K562 (cell line): ENCODE measurements around the gene EFCAB10. TPM values are rescaled to one million over a fixed set of nuclear protein-coding genes. Genes with fewer than 3 reads are reported as not detected.

Source experiments
- C11orf30 ChIP-seq: fragments of 450-650 bp; IDR thresholded peaks from 2 replicates; pipeline ENCODE4 v1.6.1; 2016; ENCODE audit warnings: low read depth, mild to moderate bottlenecking
- EP300 ChIP-seq: IDR thresholded peaks from 2 replicates; pipeline ENCODE4 v1.6.1; 2012; ENCODE audit warnings: low read length, improper control_type of control experiment
- ETV1 ChIP-seq: fragments of 450-650 bp; conservative IDR thresholded peaks from 2 replicates; pipeline ENCODE4 v1.6.1; 2016; ENCODE audit warnings: missing genetic modification characterization, control low read depth, low read depth, missing compliant biosample characterization
- HDGF ChIP-seq: fragments of 450-650 bp; IDR thresholded peaks from 2 replicates; pipeline ENCODE4 v1.6.1; 2016
- MCM2 ChIP-seq: fragments of 450-650 bp; IDR thresholded peaks from 2 replicates; pipeline ENCODE4 v1.6.1; 2017; ENCODE audit warnings: low read depth, mild to moderate bottlenecking
- NCOA1 ChIP-seq: fragments of 450-650 bp; IDR thresholded peaks from 2 replicates; pipeline ENCODE4 v1.6.1; 2016; ENCODE audit warnings: low read depth
- NR1H2 ChIP-seq: sonication (generic); formaldehyde crosslinking; IDR thresholded peaks from 2 replicates; pipeline ENCODE4 v1.4.0; 2020; ENCODE audit warnings: mild to moderate bottlenecking, missing genetic modification reagents
- SAFB ChIP-seq: fragments of 200-400 bp; formaldehyde crosslinking; IDR thresholded peaks from 2 replicates; pipeline ENCODE4 v1.6.1; 2017; ENCODE audit warnings: low read depth, low read length, borderline replicate concordance
- TARDBP ChIP-seq: fragments of 450-650 bp; IDR thresholded peaks from 2 replicates; pipeline ENCODE4 v1.6.1; 2016
- ZNF143 ChIP-seq: sonication (generic); formaldehyde crosslinking; IDR thresholded peaks from 2 replicates; pipeline ENCODE4 v1.9.0; 2022; ENCODE audit warnings: mild to moderate bottlenecking, missing genetic modification reagents
- ZNF146 ChIP-seq: IDR thresholded peaks from one replicate; pipeline ENCODE4 v1.6.1; 2018; ENCODE audit warnings: missing compliant biosample characterization; ENCODE audit not compliant: unreplicated experiment
- ZNF253 ChIP-seq: fragments of 250-450 bp; sonication (Bioruptor Pico); conservative IDR thresholded peaks from 2 replicates; pipeline ENCODE4 v1.6.1; 2021; ENCODE audit warnings: mild to moderate bottlenecking
- ZNF584 ChIP-seq: fragments of 200-800 bp; sonication (Bioruptor generic); IDR thresholded peaks from 2 replicates; pipeline ENCODE4 v1.6.1; 2016; ENCODE audit warnings: low read depth, mild to moderate bottlenecking, missing genetic modification characterization, missing compliant biosample characterization
- polyA plus RNA-seq, 8 experiments: library from polyadenylated mRNA; depleted of rRNA in 4 of 8; stranded (reverse) in 5 of 8; unstranded in 3 of 8; fragments of >200 nt; fragmentation: Nextera tagmentation in 2 of 8; fragmentation: Illumina TruSeq in 1 of 8; extraction: Ambion mirVana in 2 of 8; extraction: Trizol in 1 of 8; gene quantifications; 2 replicates each; pipeline versions ENCODE4 v1.2.1 to v1.2.3, GENCODE V29; 2011 to 2014; ENCODE audit warnings: inconsistent platforms in 1 of 8, missing spikeins in 1 of 8
- total RNA-seq, 7 experiments: library from RNA; depleted of rRNA in 6 of 7; stranded (reverse); fragments of >200 nt in 6 of 7; fragmentation: Illumina TruSeq in 2 of 7; extraction: Trizol in 2 of 7; gene quantifications; 2 replicates each; pipeline versions ENCODE4 v1.2.1 to v1.2.3, GENCODE V29; 2011 to 2021; ENCODE audit warnings: low replicate concordance in 1 of 7
- TF ChIP-seq, protein P1 (sequence below), 2 experiments: fragments of 450-650 bp in 1 of 2; IDR thresholded peaks; 2 replicates each; pipeline ENCODE4 v1.6.1; 2011 to 2017; ENCODE audit warnings: low read depth in 2 of 2, antibody characterized with exemption in 1 of 2, borderline replicate concordance in 1 of 2, low read length in 1 of 2, mild to moderate bottlenecking in 1 of 2, mixed read lengths in 1 of 2; ENCODE audit not compliant: control insufficient read depth in 1 of 2
- TF ChIP-seq, protein P2 (sequence below): IDR thresholded peaks from 2 replicates; pipeline ENCODE4 v1.6.1; 2016; ENCODE audit warnings: missing genetic modification characterization, missing compliant biosample characterization
- TF ChIP-seq, protein P3 (sequence below), 3 experiments: fragments of 200-800 bp in 1 of 3; sonication (Bioruptor generic) in 1 of 3; sonication (generic) in 1 of 3; formaldehyde crosslinking in 1 of 3; IDR thresholded peaks; 2 replicates each; pipeline versions ENCODE4 v1.6.1 to v1.8.0; 2016 to 2022; ENCODE audit warnings: mild to moderate bottlenecking in 2 of 3, missing compliant biosample characterization in 2 of 3, missing genetic modification characterization in 2 of 3, missing genetic modification reagents in 1 of 3
- TF ChIP-seq, protein P4 (sequence below): fragments of 250-450 bp; sonication (Bioruptor Pico); IDR thresholded peaks from 2 replicates; pipeline ENCODE4 v1.5.0; 2020; ENCODE audit warnings: mild to moderate bottlenecking
- TF ChIP-seq, protein P5 (sequence below): fragments of 250-450 bp; sonication (Bioruptor Pico); IDR thresholded peaks from 2 replicates; pipeline ENCODE4 v1.8.0; 2022; ENCODE audit warnings: inconsistent platforms

The EFCAB10 gene
- total and polyA plus RNA-seq, 9 of the 15 experiments (the other 6 are each of a cell fraction or from before 2014, with no cell fraction given), result 5.0 to 21.4 (median 16.8) TPM

DNA sequence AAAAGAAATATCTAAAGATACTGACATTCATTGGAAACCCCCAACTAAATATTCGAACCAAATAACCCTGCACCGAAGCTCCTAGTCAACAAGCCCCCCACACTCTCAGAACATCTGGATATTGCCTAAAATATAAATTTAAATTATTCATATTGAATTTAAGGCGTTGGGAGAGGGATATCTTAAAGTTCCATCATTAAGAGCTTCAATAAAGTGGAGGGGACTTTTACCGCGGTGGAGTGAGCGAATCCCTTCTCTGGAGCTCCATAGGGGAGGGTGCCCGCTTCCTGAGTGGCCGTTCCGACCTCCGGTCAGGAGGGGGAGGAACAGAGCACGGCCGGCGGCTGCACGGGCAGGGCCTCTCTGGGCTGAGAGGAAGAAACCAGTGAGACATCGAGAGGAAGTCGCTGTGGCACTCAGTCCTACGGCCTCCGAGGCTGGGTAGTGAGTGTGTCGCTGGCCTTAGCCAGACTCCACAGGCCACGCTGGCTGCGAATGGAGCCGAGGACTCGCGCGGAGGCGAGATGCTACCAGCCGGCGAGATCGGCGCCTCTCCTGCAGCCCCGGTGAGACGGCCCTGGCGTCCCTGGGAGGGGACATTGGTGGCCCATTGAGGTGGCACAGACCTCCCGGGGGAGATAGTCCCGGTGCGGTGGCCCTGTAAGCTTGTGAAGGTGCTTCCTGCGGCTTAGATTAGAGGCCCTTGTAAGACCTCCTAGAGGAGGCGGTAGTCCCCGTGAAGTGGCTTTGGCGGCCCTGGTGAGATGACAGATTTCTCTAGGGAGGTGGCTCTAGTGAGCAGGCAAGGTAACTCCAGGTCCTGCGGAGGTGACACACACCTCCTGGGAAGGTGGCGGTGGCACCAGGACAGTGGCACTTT is 49.3 kb downstream of the EFCAB10 start, which contains the start of gene RINT1 (continued):
- TF ChIP-seq, protein P1, sequence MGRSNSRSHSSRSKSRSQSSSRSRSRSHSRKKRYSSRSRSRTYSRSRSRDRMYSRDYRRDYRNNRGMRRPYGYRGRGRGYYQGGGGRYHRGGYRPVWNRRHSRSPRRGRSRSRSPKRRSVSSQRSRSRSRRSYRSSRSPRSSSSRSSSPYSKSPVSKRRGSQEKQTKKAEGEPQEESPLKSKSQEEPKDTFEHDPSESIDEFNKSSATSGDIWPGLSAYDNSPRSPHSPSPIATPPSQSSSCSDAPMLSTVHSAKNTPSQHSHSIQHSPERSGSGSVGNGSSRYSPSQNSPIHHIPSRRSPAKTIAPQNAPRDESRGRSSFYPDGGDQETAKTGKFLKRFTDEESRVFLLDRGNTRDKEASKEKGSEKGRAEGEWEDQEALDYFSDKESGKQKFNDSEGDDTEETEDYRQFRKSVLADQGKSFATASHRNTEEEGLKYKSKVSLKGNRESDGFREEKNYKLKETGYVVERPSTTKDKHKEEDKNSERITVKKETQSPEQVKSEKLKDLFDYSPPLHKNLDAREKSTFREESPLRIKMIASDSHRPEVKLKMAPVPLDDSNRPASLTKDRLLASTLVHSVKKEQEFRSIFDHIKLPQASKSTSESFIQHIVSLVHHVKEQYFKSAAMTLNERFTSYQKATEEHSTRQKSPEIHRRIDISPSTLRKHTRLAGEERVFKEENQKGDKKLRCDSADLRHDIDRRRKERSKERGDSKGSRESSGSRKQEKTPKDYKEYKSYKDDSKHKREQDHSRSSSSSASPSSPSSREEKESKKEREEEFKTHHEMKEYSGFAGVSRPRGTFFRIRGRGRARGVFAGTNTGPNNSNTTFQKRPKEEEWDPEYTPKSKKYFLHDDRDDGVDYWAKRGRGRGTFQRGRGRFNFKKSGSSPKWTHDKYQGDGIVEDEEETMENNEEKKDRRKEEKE (IDR thresholded peaks at IDR 0.05; ENCODE audit: borderline replicate concordance in 1 of 2, control insufficient read depth in 1 of 2, low read depth in 2 of 2, low read length in 1 of 2), result peak in 1 of 2 experiments; percentile 96; a peak in 2 of 4 replicates
- TF ChIP-seq HDGF, result no peak
- peak; percentile 97; the same call in 1 of the 2 replicates for TF ChIP-seq NR1H2
- TF ChIP-seq, protein P2, sequence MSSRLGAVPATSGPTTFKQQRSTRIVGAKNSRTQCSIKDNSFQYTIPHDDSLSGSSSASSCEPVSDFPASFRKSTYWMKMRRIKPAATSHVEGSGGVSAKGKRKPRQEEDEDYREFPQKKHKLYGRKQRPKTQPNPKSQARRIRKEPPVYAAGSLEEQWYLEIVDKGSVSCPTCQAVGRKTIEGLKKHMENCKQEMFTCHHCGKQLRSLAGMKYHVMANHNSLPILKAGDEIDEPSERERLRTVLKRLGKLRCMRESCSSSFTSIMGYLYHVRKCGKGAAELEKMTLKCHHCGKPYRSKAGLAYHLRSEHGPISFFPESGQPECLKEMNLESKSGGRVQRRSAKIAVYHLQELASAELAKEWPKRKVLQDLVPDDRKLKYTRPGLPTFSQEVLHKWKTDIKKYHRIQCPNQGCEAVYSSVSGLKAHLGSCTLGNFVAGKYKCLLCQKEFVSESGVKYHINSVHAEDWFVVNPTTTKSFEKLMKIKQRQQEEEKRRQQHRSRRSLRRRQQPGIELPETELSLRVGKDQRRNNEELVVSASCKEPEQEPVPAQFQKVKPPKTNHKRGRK (tag), result no peak
- no peak for TF ChIP-seq MCM2
- no peak for TF ChIP-seq ZNF584 (CRISPR knock-in tag)
- TF ChIP-seq ZNF146 (CRISPR knock-in tag), result no peak
- no peak for TF ChIP-seq ZNF143
- peak; percentile 84 for TF ChIP-seq C11orf30
- TF ChIP-seq, protein P3, sequence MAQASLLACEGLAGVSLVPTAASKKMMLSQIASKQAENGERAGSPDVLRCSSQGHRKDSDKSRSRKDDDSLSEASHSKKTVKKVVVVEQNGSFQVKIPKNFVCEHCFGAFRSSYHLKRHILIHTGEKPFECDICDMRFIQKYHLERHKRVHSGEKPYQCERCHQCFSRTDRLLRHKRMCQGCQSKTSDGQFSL (CRISPR knock-in tag; IDR thresholded peaks at IDR 0.05), result peak; percentile 65
- TF ChIP-seq, protein P3 (tag; IDR thresholded peaks at IDR 0.05), result no peak
- TF ChIP-seq NCOA1, result peak; percentile 72; the same call in 1 of the 2 replicates
- peak; percentile 95 for TF ChIP-seq ETV1 (tag)
- no peak for TF ChIP-seq ZNF253
- TF ChIP-seq SAFB, result no peak
- TF ChIP-seq TARDBP, result peak; percentile 47; the same call in 1 of the 2 replicates
- peak; percentile 60 for TF ChIP-seq EP300
- TF ChIP-seq, protein P4, sequence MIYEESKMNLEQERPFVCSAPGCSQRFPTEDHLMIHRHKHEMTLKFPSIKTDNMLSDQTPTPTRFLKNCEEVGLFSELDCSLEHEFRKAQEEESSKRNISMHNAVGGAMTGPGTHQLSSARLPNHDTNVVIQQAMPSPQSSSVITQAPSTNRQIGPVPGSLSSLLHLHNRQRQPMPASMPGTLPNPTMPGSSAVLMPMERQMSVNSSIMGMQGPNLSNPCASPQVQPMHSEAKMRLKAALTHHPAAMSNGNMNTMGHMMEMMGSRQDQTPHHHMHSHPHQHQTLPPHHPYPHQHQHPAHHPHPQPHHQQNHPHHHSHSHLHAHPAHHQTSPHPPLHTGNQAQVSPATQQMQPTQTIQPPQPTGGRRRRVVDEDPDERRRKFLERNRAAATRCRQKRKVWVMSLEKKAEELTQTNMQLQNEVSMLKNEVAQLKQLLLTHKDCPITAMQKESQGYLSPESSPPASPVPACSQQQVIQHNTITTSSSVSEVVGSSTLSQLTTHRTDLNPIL (CRISPR knock-in tag), result no peak
- TF ChIP-seq, protein P5, sequence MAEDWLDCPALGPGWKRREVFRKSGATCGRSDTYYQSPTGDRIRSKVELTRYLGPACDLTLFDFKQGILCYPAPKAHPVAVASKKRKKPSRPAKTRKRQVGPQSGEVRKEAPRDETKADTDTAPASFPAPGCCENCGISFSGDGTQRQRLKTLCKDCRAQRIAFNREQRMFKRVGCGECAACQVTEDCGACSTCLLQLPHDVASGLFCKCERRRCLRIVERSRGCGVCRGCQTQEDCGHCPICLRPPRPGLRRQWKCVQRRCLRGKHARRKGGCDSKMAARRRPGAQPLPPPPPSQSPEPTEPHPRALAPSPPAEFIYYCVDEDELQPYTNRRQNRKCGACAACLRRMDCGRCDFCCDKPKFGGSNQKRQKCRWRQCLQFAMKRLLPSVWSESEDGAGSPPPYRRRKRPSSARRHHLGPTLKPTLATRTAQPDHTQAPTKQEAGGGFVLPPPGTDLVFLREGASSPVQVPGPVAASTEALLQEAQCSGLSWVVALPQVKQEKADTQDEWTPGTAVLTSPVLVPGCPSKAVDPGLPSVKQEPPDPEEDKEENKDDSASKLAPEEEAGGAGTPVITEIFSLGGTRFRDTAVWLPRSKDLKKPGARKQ (CRISPR knock-in tag), result no peak
